ENCODE results near the gene CRYL1. TPM values are rescaled to one million over a fixed set of nuclear protein-coding genes. Genes with fewer than 3 reads are reported as not detected.

The CRYL1 gene
- total and polyA plus RNA-seq, 2 of the 13 experiments (the other 11 are each of a cell fraction or from before 2014, with no cell fraction given), result 57.2 to 115 TPM

DNA sequence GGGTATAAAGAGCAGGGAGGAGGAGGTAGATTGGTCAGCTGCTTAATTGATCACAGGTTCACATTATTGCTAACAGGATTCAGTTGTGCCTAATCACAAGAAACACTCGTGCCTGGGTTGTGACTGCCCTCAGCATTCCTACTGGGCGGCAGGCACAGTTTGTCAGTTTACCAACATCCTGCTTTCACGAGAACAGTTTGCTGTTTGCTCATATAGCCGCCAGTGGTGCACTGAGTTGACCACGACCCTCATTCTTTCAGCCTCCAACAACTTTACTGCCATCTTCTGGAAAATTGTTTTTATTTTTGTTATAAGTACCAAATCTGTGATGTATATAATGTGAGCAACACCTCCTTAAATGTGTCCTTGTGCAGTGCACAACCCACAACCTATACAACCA is 25.1 kb upstream of the CRYL1 start:
- no peak overlapping the region for H3K9ac ChIP-seq (ENCODE audit: insufficient read depth, low read depth, low read length)
- H3K27ac ChIP-seq (ENCODE audit: extremely low read length, insufficient read depth, low read length), result no peak overlapping the region
- no peak overlapping the region for H3K4me2 ChIP-seq (ENCODE audit: low read depth, low read length)
- H3K4me1 ChIP-seq (ENCODE audit: insufficient read depth, low read length), result peaks cover 88% of the 10 kb centered on the region
- H3K9me3 ChIP-seq (ENCODE audit: low read length), result no peaks in the 10 kb centered on the region
- POLR2A ChIA-PET, result interaction anchor here (1.4 kb wide), 1 partner anchor 15 kb away, joined by 4 read pairs; no protein-coding TSS in a partner anchor
- whole genome bisulfite sequencing (ENCODE audit: low lambda C conversion rate), result 63% methylated on average over 5 of the region's 5 CpGs
- H3K4me3 ChIP-seq (replicated peaks in 1 of 3; ENCODE audit: insufficient read depth in 1 of 3, low read depth in 2 of 3, low read length in 3 of 3), result no peak overlapping the region
- no TSS peak for BruUV-seq (replicated peaks)
- FAIRE-seq (no peak), DNase-seq (ENCODE audit: low spot score) (peak; percentile 23), ATAC-seq (no peak)
- CTCF ChIA-PET (ENCODE audit: low intra/inter-chr PET ratio, low total read pairs), result interaction anchor here (1.6 kb wide), 1 partner anchor 55 kb away, joined by 6 read pairs; no protein-coding TSS in a partner anchor
- H3K27me3 ChIP-seq (ENCODE audit: control insufficient read depth in 1 of 2, insufficient read depth in 2 of 2, low read length in 2 of 2), result no peaks in the 10 kb centered on the region
- intact Hi-C loops (cut with micrococcal nuclease; ENCODE audit: unreplicated experiment), result loop anchor here (5.0 kb wide), 1 partner anchor 53 kb away; no protein-coding TSS in a partner anchor
- no peaks in the 10 kb centered on the region for H3K36me3 ChIP-seq (replicated peaks in 1 of 2; ENCODE audit: control insufficient read depth in 1 of 2, insufficient read depth in 2 of 2, low read length in 2 of 2)
- no peaks in the 10 kb centered on the region for H3K79me2 ChIP-seq (ENCODE audit: insufficient read depth, low read length)
- H2AFZ ChIP-seq (ENCODE audit: low read length), result no peak overlapping the region
- H4K20me1 ChIP-seq (ENCODE audit: insufficient read depth, low read length), result no peaks in the 10 kb centered on the region
- in situ Hi-C loops (cut with HindIII; ENCODE audit: extremely low pct_ligation_motif_present, low pct_unique_long_range_greater_than_20kb), result no loop called here
- TF ChIP-seq, protein P1, sequence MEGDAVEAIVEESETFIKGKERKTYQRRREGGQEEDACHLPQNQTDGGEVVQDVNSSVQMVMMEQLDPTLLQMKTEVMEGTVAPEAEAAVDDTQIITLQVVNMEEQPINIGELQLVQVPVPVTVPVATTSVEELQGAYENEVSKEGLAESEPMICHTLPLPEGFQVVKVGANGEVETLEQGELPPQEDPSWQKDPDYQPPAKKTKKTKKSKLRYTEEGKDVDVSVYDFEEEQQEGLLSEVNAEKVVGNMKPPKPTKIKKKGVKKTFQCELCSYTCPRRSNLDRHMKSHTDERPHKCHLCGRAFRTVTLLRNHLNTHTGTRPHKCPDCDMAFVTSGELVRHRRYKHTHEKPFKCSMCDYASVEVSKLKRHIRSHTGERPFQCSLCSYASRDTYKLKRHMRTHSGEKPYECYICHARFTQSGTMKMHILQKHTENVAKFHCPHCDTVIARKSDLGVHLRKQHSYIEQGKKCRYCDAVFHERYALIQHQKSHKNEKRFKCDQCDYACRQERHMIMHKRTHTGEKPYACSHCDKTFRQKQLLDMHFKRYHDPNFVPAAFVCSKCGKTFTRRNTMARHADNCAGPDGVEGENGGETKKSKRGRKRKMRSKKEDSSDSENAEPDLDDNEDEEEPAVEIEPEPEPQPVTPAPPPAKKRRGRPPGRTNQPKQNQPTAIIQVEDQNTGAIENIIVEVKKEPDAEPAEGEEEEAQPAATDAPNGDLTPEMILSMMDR (CRISPR knock-in tag; IDR thresholded peaks at IDR 0.05), result 0 out of 2 replicates have a peak, but pooled peaks have one; percentile 27
- TF ChIP-seq STAG1 (CRISPR knock-in tag; IDR thresholded peaks at IDR 0.05) (peak; percentile 48), SAP130 (CRISPR knock-in tag; IDR thresholded peaks at IDR 0.05; ENCODE audit: low read depth) (peak; percentile 12; the same call in 1 of the 2 replicates), NR1H2 (CRISPR knock-in tag; IDR thresholded peaks at IDR 0.05; ENCODE audit: borderline replicate concordance, low read depth) (no peak), MIXL1 (CRISPR knock-in tag; IDR thresholded peaks at IDR 0.05) (peak; percentile 22; the same call in 1 of the 2 replicates), ZBTB38 (CRISPR knock-in tag; IDR thresholded peaks at IDR 0.05) (peak; percentile 83), TEAD3 (CRISPR knock-in tag; optimal IDR thresholded peaks at IDR 0.05; ENCODE audit: borderline replicate concordance) (peak; percentile 28), ARHGAP35 (CRISPR knock-in tag; IDR thresholded peaks at IDR 0.05; ENCODE audit: borderline replicate concordance) (no peak)
- TF ChIP-seq, protein P2, sequence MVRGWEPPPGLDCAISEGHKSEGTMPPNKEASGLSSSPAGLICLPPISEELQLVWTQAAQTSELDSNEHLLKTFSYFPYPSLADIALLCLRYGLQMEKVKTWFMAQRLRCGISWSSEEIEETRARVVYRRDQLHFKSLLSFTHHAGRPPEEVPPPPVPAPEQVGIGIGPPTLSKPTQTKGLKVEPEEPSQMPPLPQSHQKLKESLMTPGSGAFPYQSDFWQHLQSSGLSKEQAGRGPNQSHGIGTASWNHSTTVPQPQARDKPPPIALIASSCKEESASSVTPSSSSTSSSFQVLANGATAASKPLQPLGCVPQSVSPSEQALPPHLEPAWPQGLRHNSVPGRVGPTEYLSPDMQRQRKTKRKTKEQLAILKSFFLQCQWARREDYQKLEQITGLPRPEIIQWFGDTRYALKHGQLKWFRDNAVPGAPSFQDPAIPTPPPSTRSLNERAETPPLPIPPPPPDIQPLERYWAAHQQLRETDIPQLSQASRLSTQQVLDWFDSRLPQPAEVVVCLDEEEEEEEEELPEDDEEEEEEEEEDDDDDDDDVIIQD (CRISPR knock-in tag; IDR thresholded peaks at IDR 0.05; ENCODE audit: low read depth), result peak; percentile 52; the same call in 1 of the 2 replicates
- TF ChIP-seq, protein P3, sequence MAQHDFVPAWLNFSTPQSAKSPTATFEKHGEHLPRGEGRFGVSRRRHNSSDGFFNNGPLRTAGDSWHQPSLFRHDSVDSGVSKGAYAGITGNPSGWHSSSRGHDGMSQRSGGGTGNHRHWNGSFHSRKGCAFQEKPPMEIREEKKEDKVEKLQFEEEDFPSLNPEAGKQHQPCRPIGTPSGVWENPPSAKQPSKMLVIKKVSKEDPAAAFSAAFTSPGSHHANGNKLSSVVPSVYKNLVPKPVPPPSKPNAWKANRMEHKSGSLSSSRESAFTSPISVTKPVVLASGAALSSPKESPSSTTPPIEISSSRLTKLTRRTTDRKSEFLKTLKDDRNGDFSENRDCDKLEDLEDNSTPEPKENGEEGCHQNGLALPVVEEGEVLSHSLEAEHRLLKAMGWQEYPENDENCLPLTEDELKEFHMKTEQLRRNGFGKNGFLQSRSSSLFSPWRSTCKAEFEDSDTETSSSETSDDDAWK (CRISPR knock-in tag; IDR thresholded peaks at IDR 0.05), result no peak
- TF ChIP-seq, protein P4, sequence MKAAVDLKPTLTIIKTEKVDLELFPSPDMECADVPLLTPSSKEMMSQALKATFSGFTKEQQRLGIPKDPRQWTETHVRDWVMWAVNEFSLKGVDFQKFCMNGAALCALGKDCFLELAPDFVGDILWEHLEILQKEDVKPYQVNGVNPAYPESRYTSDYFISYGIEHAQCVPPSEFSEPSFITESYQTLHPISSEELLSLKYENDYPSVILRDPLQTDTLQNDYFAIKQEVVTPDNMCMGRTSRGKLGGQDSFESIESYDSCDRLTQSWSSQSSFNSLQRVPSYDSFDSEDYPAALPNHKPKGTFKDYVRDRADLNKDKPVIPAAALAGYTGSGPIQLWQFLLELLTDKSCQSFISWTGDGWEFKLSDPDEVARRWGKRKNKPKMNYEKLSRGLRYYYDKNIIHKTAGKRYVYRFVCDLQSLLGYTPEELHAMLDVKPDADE (CRISPR knock-in tag; IDR thresholded peaks at IDR 0.05), result no peak
- TF ChIP-seq, protein P5, sequence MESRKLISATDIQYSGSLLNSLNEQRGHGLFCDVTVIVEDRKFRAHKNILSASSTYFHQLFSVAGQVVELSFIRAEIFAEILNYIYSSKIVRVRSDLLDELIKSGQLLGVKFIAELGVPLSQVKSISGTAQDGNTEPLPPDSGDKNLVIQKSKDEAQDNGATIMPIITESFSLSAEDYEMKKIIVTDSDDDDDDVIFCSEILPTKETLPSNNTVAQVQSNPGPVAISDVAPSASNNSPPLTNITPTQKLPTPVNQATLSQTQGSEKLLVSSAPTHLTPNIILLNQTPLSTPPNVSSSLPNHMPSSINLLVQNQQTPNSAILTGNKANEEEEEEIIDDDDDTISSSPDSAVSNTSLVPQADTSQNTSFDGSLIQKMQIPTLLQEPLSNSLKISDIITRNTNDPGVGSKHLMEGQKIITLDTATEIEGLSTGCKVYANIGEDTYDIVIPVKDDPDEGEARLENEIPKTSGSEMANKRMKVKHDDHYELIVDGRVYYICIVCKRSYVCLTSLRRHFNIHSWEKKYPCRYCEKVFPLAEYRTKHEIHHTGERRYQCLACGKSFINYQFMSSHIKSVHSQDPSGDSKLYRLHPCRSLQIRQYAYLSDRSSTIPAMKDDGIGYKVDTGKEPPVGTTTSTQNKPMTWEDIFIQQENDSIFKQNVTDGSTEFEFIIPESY (CRISPR knock-in tag; IDR thresholded peaks at IDR 0.05), result peak; percentile 86
- TF ChIP-seq, protein P6, sequence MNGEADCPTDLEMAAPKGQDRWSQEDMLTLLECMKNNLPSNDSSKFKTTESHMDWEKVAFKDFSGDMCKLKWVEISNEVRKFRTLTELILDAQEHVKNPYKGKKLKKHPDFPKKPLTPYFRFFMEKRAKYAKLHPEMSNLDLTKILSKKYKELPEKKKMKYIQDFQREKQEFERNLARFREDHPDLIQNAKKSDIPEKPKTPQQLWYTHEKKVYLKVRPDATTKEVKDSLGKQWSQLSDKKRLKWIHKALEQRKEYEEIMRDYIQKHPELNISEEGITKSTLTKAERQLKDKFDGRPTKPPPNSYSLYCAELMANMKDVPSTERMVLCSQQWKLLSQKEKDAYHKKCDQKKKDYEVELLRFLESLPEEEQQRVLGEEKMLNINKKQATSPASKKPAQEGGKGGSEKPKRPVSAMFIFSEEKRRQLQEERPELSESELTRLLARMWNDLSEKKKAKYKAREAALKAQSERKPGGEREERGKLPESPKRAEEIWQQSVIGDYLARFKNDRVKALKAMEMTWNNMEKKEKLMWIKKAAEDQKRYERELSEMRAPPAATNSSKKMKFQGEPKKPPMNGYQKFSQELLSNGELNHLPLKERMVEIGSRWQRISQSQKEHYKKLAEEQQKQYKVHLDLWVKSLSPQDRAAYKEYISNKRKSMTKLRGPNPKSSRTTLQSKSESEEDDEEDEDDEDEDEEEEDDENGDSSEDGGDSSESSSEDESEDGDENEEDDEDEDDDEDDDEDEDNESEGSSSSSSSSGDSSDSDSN (CRISPR knock-in tag; IDR thresholded peaks at IDR 0.05), result no peak

Data from HepG2 (cell line).